Testis (tissue), 2 donors: Measurements from ENCODE around the gene UBE4A.

ENCODE experiments used
- CTCF ChIP-seq, 3 experiments: fragments of 450-650 bp in 2 of 3; fragments of 200-600 bp in 1 of 3; sonication (generic) in 1 of 3; IDR thresholded peaks; one replicate each; pipeline ENCODE4 v1.5.1; 2016 to 2019; ENCODE audit warnings: antibody characterized with exemption in 3 of 3, mild to moderate bottlenecking in 2 of 3, moderate library complexity in 1 of 3
- POLR2A ChIP-seq: fragments of 450-650 bp; IDR thresholded peaks from one replicate; pipeline ENCODE4 v1.6.1; 2017; ENCODE audit warnings: antibody characterized with exemption, mild to moderate bottlenecking, moderate library complexity

DNA sequence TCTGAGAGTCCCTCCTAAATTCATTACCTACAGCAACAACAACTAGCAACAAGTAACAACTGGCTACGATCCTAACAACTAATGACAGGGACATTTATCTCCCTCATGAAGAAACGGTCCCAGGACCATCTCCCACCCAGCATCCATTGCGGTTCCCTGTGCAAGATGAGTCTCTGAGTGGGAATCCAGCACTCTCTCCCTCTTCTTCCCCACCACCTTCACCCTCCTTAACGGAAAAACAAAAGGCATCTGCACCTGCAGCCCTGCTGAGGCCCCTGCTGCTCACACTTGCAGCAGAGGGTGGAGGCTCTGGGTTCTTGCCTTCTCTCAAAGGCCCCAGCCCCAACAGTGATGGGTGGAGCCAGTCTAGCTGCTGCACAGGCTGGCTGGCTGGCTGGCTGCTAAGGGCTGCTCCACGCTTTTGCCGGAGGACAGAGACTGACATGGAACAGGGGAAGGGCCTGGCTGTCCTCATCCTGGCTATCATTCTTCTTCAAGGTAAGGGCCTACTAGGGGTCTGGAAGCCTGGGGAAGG, 15.4 kb upstream of the UBE4A start, which contains the start of gene CD3G:
- TF ChIP-seq CTCF (IDR thresholded peaks at IDR 0.05) = no peak
- no peak for TF ChIP-seq POLR2A
